GM19035 (cell line): ENCODE data around the gene ESR2.
"Not testable (repeated sequence)": the region's sequence is repeated elsewhere in the genome, so short reads cannot be mapped to it uniquely, and the experiment has no call there.

Experiments used
- ATAC-seq: cut with Tn5 transposase; IDR thresholded peaks from one replicate; pipeline ENCODE4 v1.9.1; 2021; ENCODE audit not compliant: unreplicated experiment

ESR2 gene

DNA sequence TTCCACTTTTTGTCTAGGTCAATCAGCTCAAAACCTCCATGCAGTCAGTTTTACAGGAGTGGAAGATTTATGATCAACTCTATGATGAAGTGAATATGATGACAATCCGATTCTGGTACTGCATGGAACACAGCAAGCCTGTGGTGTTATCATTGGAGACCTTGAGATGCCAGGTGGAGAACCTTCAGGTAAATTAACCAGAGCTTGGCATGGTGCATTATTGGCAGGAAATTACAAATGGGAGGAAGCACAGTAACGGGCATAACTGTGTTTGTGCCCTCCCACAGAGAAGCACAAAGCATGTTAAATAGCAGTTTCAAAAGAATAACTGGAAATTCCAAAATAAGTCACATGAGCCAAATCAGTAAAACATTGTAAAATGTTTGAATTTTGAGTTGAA lies 135.6 kb downstream of the ESR2 start:
- no peak for ATAC-seq

DNA sequence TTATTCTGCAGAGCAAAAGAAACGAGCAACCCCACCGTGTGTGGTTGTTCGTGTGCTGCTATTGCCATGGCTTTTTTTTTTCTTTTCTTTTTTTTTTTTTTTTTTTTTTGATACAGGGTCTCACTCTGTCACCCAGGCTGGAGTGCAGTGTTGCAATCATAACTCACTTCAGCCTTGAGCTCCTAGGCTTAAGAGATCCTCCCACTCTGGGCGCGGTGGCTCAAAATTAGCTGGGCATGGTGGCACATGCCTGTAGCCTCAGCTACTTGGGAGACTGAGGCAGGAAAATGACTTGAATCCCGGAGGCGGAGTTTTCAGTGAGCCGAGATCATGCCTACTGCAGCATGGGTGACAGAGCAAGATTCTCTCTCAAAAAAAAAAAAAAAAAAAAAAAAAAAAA lies 144.2 kb downstream of the ESR2 start:
- ATAC-seq = no peak

- ATAC-seq = no peak
These were observed 146.9 kb downstream of the ESR2 start for GRCh38 chr14:64147126-64147790.

- no peak for ATAC-seq
These were observed 156.4 kb downstream of the ESR2 start for GRCh38 chr14:64137657-64138290.

- ATAC-seq = no peak
These were observed 167.6 kb downstream of the ESR2 start for GRCh38 chr14:64126548-64126947.

GRCh38 chr14:64125270-64125669 lies 168.9 kb downstream of the ESR2 start:
- ATAC-seq = no peak

DNA sequence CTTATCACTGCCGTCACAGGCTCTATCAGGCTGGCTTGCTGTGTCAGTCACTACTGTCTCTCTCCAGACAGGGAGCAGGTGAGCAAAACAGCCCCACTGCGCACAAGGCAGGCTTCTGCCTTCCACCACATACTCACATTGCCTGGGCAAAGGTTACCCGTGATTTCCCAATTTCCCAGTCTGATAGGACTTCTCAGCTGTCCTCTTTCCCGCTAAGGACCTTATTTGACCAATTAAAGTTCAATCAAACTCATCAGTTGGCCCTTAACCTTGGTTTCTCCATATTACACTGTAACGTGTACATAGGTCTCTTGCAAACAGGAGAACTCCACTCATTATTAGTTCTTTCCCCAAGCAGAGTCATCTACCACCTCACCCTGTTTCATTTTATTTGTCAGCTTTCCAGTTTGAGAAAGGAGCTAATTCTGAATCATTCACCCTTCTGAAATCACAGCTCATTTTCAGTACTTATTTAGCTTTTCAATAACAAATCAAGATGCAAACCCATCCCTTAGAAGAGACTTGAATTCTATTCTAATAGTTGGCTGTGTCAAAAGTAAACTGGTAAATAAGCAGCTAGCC lies 170.8 kb downstream of the ESR2 start:
- ATAC-seq = no peak

DNA sequence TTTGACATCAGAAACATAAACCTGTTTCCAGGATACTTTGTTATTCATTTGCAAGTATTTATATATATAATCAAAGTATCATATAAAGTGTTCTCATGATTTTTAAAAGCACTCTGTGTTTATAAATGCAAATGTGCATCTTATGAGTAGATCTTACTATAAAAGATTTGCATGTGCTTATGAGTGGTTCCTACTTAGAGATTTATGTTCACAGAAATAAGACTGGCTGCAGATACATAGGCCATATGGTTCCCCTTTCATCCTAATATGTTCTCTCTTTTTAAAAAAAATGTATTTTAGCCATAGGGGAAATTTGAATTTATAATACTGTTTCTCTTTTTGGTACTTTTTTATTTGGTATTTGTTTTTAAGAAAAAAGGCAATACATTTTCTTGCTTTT lies 174.2 kb downstream of the ESR2 start:
- ATAC-seq = no peak

- ATAC-seq = no peak
These were observed 174.7 kb downstream of the ESR2 start for GRCh38 chr14:64119500-64119899.

- ATAC-seq = no peak
These were observed 175.3 kb downstream of the ESR2 start for GRCh38 chr14:64118892-64119291.

DNA sequence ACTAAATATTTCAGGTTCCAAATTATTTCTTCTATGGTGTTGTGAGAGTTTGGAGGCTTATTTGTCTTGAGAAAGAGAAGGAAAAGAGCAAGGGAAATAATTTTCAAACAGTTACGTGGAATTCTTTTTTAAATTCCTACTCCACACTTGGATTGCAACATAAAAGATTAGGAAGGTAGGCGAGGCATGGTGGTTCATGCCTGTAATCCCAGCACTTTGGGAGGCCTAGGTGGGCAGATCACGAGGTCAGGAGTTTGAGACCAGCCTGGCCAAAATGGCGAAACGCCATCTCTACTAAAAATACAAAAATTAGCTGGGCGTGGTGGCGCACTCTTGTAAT lies 175.8 kb downstream of the ESR2 start:
- ATAC-seq = not testable (repeated sequence)

DNA sequence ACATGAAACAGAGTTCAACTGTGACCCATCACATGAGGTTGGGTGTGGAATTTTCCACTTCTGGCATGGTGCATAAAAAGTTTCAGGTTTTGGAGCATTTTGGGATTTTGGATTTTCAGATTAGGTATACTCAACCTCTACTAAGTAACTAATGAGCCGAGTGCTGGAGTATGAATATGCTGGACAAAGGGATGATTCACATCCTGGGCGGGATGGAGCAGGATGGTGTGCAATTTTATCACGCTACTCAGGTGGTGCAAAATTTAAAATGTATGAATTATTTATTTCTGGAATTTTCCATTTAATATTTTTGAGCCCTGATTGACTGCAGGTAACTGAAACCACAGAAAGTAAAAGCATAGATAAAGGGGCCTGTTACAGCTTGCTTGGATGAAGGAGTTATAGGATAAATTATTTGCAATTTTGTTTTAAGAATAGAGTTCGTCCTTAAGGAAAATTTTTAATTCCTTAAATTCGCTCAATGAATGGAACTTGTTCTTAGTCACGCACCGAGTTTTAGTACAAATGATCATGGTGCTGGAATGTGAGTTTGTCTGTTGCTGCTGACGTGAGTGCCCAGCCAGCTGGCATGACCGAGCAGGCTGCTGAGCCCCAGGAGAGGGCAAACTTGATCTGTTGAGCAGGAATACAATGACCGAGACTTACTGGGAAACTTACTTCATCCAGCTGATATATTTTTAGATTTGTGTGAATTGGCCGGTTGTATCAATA lies 176.3 kb downstream of the ESR2 start:
- ATAC-seq = no peak

DNA sequence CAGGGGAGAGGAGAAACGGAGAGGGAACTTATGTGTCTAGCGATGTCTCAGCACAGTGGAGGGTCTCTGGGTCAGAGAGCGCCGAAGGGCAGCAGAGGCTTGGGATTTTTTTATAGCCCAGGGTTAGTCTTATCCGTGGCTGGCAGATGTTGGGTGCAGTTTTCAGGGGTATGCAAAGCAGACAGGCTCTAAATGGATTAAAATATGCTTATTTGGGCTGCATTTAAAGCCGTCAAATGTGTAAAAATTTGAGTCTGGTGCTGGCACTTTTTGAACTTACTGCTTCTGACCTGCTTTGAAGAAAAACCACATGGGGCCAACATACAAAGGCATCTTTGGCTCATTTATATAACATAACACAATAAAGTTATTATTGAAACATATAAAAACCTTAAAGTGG lies 178.8 kb downstream of the ESR2 start:
- ATAC-seq = no peak

GRCh38 chr14:64114796-64115195 lies 179.4 kb downstream of the ESR2 start:
- ATAC-seq = no peak

GRCh38 chr14:64114166-64114565 lies 180.0 kb downstream of the ESR2 start:
- no peak for ATAC-seq

DNA sequence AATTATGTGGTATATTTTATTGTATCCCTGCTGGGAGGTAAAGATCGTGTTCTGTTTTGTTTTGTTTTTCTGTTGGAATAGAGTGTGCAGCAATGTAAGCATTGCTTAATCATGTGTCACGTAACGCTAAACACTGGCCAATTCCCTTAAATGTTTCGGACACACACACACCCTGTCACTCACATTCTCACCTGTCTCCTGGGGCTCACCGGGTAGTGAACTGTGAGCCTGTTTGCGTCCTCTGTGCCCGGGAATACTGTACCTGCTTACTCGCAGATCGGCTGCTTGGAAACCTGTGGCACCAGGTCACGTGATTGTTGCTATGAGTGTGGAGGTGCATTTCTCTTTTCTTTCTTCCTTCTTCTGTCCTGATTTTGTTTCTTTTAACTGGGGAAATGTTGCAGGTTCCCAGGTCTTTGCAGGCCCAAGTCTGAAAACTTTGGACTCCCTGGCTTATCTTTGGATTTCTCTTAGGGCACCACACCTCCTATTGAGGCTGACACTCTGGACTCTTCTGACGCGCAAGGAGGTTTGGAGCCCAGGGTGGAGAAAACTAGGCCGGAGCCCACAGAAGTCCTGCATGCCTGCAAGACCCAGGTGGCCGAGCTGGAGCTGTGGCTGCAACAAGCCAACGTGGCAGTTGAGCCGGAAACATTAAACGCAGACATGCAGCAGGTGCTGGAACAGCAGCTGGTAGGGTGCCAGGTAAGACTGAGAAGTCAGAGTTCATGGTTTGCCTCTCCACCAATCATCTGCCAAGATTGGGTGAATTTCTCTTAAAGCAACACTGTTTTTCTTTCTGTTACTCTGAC lies 181.1 kb downstream of the ESR2 start:
- ATAC-seq = no peak

DNA sequence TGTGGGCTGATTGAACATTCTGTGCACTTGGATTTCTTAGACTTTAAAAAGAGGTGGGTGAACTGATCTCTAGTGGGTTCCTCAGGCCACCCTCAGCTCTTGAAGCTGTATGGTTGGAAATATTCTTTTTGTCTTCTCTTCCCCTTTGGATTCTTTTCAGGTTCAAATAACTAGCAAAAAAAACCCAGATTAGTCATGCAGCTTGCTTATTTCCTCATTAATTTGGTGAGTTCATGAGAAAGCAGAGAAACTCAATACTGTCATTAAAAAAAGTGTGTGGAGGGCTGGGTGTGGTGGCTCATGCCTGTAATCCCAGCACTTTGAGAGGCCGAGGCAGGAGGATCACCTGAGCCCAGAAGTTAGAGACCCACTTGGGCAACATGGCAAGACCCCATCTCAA lies 183.4 kb downstream of the ESR2 start:
- no peak for ATAC-seq

DNA sequence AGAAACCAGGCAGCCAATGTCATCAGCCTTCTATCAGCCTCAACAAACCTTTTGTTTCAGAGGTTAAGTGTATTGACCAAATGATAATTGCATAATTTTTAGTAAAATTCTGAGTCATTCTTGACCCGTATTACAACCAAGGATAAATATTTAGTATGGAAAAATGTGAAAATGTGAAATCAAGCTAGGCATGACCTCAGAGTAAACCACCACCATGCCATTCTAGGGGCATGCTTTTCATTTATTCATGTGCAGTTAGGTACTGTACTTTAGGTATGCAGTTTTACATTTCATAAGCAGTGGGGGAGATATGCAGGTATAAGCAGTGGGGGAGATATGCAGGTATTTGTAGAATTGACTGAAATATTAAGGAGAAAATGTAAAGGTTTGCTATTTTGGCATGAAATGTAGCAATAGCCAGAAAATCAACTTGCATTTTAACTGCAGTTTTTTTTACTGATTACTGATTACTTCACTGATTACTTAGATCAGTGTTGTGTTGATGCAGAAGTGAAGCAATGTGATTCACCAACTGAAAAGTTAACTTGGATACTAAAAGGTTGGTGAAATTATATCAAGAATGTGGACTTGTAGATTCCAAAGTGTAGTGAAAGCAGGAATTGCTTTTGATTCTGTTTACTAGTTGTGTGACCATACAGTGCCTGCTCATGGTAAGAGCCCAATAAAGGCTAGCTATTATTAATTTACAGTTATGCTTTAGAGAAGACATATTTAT lies 184.2 kb downstream of the ESR2 start:
- no peak for ATAC-seq

- ATAC-seq = no peak
These were observed 186.7 kb downstream of the ESR2 start for GRCh38 chr14:64107438-64107837.

DNA sequence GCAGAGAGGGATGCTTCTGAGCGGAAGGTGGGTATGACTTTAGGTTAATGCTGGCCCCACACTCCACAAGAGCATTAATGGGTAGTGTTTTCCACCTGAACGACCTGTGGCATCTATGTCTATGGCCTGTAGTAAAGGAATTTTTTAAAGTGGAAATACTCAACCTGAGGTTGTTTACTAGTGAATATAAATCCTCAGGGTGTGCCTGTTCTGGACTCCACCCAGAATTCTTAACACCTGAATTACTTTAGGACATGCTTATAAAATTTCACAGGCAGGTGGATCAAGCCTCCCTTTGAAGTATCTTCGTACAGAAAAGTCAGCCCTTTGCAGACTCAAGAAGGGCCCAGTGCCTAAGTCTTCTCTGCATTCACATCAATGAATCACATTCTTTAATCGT lies 196.1 kb downstream of the ESR2 start:
- ATAC-seq = no peak

DNA sequence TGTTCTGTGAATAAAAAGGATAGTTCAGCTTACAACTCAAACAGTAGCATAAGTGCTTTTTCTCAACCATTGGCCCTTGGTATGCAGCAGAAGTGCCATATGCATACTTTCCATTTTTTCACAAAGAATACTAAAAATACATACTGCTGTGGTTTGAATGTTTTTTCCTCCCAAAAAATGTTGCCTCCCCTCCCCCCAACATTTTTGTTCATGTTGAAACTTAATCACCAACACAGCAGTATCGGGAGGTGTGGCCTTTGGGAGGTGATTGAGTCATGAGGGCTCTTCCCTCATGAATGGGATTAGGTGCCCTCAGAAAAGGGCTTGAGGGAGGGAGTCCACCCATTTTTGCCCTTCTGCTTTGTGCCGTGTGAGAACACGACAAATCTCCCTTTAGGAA lies 198.6 kb downstream of the ESR2 start:
- ATAC-seq = no peak
